Liver (tissue), 9 donors: ENCODE measurements around the gene FKBP1A. TPM values are rescaled to one million over a fixed set of nuclear protein-coding genes. Genes with fewer than 3 reads are reported as not detected.

Source experiments
- DNase-seq: peaks from one replicate; pipeline ENCODE4 v3.0.0-alpha.2; 2017; ENCODE audit warnings: low spot score
- H3K27ac ChIP-seq, 2 donors: one replicate each; pipeline ENCODE4 v1.7.0; 2013; ENCODE audit warnings: inconsistent platforms in 2 of 2, low read length in 2 of 2, control low read depth in 1 of 2, low read depth in 1 of 2, mild to moderate bottlenecking in 1 of 2
- H3K27me3 ChIP-seq, 4 donors: one replicate each; pipeline versions ENCODE4 v1.6.1 to v1.7.0; 2013; ENCODE audit warnings: low read length in 3 of 4, inconsistent platforms in 1 of 4, mild to moderate bottlenecking in 1 of 4, moderate library complexity in 1 of 4; ENCODE audit not compliant: control insufficient read depth in 4 of 4, insufficient read depth in 4 of 4
- H3K36me3 ChIP-seq, 4 donors: one replicate each; pipeline versions ENCODE4 v1.6.1 to v1.7.0; 2013; ENCODE audit warnings: low read length in 3 of 4, mild to moderate bottlenecking in 3 of 4, low read depth in 1 of 4, moderate library complexity in 1 of 4; ENCODE audit not compliant: control insufficient read depth in 4 of 4, insufficient read depth in 3 of 4
- H3K4me1 ChIP-seq, 4 donors: one replicate each; pipeline versions ENCODE4 v1.6.1 to v1.7.0; 2013; ENCODE audit warnings: low read length in 3 of 4, mild to moderate bottlenecking in 3 of 4, moderate library complexity in 1 of 4; ENCODE audit not compliant: control insufficient read depth in 4 of 4, insufficient read depth in 4 of 4
- H3K4me3 ChIP-seq, 3 donors: one replicate each; pipeline versions ENCODE4 v1.6.1 to v1.7.0; 2013; ENCODE audit warnings: low read length in 3 of 3, control low read depth in 1 of 3, low read depth in 1 of 3, mild to moderate bottlenecking in 1 of 3
- H3K9ac ChIP-seq, 2 donors: one replicate each; pipeline ENCODE4 v1.7.0; 2013; ENCODE audit warnings: low read length in 2 of 2, mild to moderate bottlenecking in 2 of 2, moderate library complexity in 2 of 2, control low read depth in 1 of 2, low read depth in 1 of 2
- H3K9me3 ChIP-seq, 4 donors: one replicate each; pipeline versions ENCODE4 v1.6.1 to v1.7.0; 2013; ENCODE audit warnings: low read length in 3 of 4; ENCODE audit not compliant: control insufficient read depth in 4 of 4
- ATF3 ChIP-seq: IDR thresholded peaks from 2 replicates; pipeline ENCODE4 v1.6.1; 2016; ENCODE audit warnings: antibody characterized with exemption
- EGR1 ChIP-seq, 2 donors: IDR thresholded peaks; 2 replicates each; pipeline ENCODE4 v1.6.1; 2016 to 2018; ENCODE audit warnings: antibody characterized with exemption in 2 of 2, low read depth in 2 of 2
- FOXA1 ChIP-seq: IDR thresholded peaks from 2 replicates; pipeline ENCODE4 v1.6.1; 2016; ENCODE audit warnings: antibody characterized with exemption
- FOXA2 ChIP-seq: IDR thresholded peaks from 2 replicates; pipeline ENCODE4 v1.6.1; 2016; ENCODE audit warnings: antibody characterized with exemption
- GABPA ChIP-seq, 2 donors: IDR thresholded peaks in 1 of 2; conservative IDR thresholded peaks in 1 of 2; 2 replicates each; pipeline ENCODE4 v1.6.1; 2016; ENCODE audit warnings: antibody characterized with exemption in 2 of 2, mild to moderate bottlenecking in 1 of 2, moderate library complexity in 1 of 2
- HNF4A ChIP-seq, 2 donors: conservative IDR thresholded peaks; 2 replicates each; pipeline ENCODE4 v1.6.1; 2016; ENCODE audit warnings: antibody characterized with exemption in 2 of 2, mild to moderate bottlenecking in 2 of 2
- HNF4G ChIP-seq: IDR thresholded peaks from 2 replicates; pipeline ENCODE4 v1.6.1; 2016; ENCODE audit warnings: antibody characterized with exemption
- JUND ChIP-seq, 2 donors: IDR thresholded peaks; 2 replicates each; pipeline ENCODE4 v1.6.1; 2016; ENCODE audit warnings: antibody characterized with exemption in 2 of 2
- MAX ChIP-seq: IDR thresholded peaks from 2 replicates; pipeline ENCODE4 v1.6.1; 2016; ENCODE audit warnings: antibody characterized with exemption
- NR2F2 ChIP-seq: IDR thresholded peaks from 2 replicates; pipeline ENCODE4 v1.6.1; 2016; ENCODE audit warnings: antibody characterized with exemption
- RAD21 ChIP-seq, 2 donors: IDR thresholded peaks; 2 replicates each; pipeline ENCODE4 v1.6.1; 2016; ENCODE audit warnings: antibody characterized with exemption in 2 of 2, mild to moderate bottlenecking in 2 of 2
- REST ChIP-seq: IDR thresholded peaks from 2 replicates; pipeline ENCODE4 v1.6.1; 2016; ENCODE audit warnings: antibody characterized with exemption, mild to moderate bottlenecking
- RXRA ChIP-seq, 2 donors: IDR thresholded peaks; 2 replicates each; pipeline ENCODE4 v1.6.1; 2017 to 2018; ENCODE audit warnings: antibody characterized with exemption in 2 of 2, mild to moderate bottlenecking in 1 of 2
- SP1 ChIP-seq: IDR thresholded peaks from 2 replicates; pipeline ENCODE4 v1.6.1; 2018; ENCODE audit warnings: antibody characterized with exemption, mild to moderate bottlenecking
- TAF1 ChIP-seq: conservative IDR thresholded peaks from 2 replicates; pipeline ENCODE4 v1.6.1; 2016; ENCODE audit warnings: antibody characterized with exemption, mild to moderate bottlenecking
- YY1 ChIP-seq: IDR thresholded peaks from 2 replicates; pipeline ENCODE4 v1.6.1; 2016; ENCODE audit warnings: antibody characterized with exemption, mild to moderate bottlenecking
- ZBTB33 ChIP-seq: IDR thresholded peaks from 2 replicates; pipeline ENCODE4 v1.6.1; 2016; ENCODE audit warnings: antibody characterized with exemption
- WGBS: extraction: QIAGEN DNeasy Blood & Tissue Kit; methylation state at CpG from one replicate; pipeline ENCODE4 v1.1.7; 2013; 5-methylcytosine and 5-hydroxymethylcytosine counted together
- polyA plus RNA-seq, 2 donors: library from polyadenylated mRNA; stranded (reverse) in 1 of 2; unstranded in 1 of 2; fragments of 200-250 nt in 1 of 2; fragments of >200 nt in 1 of 2; fragmentation: Nextera tagmentation in 1 of 2; extraction: Ambion mirVana in 1 of 2; gene quantifications; one replicate each; pipeline versions ENCODE4 v1.2.1 to v1.2.3, GENCODE V29; 2013 to 2015
- total RNA-seq, 2 donors: library from RNA; depleted of rRNA; stranded (reverse); fragments of >200 nt; gene quantifications; one replicate each; pipeline ENCODE4 v1.2.3, GENCODE V29; 2014
- TF ChIP-seq, protein P1 (sequence below): fragments of 150-350 bp; IDR thresholded peaks from 2 replicates; pipeline ENCODE4 v1.5.1; 2017; ENCODE audit warnings: improper control_type of control experiment, low read depth, low read length; ENCODE audit not compliant: missing input control
- donor health status: healthy.
- donor health status: healthy.
- donor health status: healthy.
- donor health status: healthy.
- donor health status: healthy.

Gene FKBP1A
- total and polyA plus RNA-seq, 4 donors: 49.3 to 114 (median 76.9) TPM

- TF ChIP-seq HNF4G: no peak
- TF ChIP-seq JUND (IDR thresholded peaks at IDR 0.05): no peak
Measured at GRCh38 chr20:1396702-1397101, 3.8 kb upstream of the FKBP1A start (continued).

DNA sequence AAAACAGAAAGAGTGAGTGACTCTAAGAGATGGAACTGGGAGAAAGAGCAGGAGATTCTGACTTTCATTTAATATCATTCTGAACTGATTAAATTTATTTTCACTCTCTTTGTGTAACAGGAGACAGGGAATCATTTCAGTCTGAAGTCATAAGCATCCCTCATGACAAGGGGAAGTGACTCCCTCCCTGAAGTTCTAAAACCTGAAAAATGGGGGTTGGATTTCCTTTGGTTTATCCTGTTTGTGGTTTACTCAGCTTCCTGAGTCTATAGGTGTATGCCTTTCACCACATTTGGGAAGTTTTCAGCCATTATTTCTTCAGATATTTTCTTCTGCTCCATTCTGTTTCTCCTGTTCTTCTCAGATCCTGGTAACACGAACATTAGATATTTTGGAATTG lies 3.4 kb upstream of the FKBP1A start:
- Histone ChIP-seq H3K27ac (no peak overlapping the region), H3K4me3 (no peak overlapping the region)
- WGBS: 80% methylated on average over 1 of the region's 1 CpG

More for the DNA sequence above, 3.4 kb upstream of the FKBP1A start:
- Histone ChIP-seq H3K4me1 (peaks cover 6 to 36% (median 24%) of the 10 kb centered on the region in 4 donors), H3K36me3 (no peaks in the 10 kb centered on the region), H3K9me3 (no peaks in the 10 kb centered on the region), H3K9ac (no peak overlapping the region), H3K27me3 (no peaks in the 10 kb centered on the region)
- DNase-seq: no peak
- TF ChIP-seq HNF4A (conservative IDR thresholded peaks at IDR 0.05): no peak
- TF ChIP-seq MAX: no peak
- TF ChIP-seq RXRA (IDR thresholded peaks at IDR 0.05): no peak
- TF ChIP-seq SP1: no peak
- no peak for TF ChIP-seq HNF4G
- TF ChIP-seq GABPA (IDR thresholded peaks at IDR 0.05 in 1 of 2, conservative IDR thresholded peaks at IDR 0.05 in 1 of 2): no peak
- TF ChIP-seq FOXA1: no peak
- no peak for TF ChIP-seq NR2F2
- TF ChIP-seq ATF3: no peak
- no peak for TF ChIP-seq REST
- no peak for TF ChIP-seq RAD21 (IDR thresholded peaks at IDR 0.05)
- TF ChIP-seq, protein P1, sequence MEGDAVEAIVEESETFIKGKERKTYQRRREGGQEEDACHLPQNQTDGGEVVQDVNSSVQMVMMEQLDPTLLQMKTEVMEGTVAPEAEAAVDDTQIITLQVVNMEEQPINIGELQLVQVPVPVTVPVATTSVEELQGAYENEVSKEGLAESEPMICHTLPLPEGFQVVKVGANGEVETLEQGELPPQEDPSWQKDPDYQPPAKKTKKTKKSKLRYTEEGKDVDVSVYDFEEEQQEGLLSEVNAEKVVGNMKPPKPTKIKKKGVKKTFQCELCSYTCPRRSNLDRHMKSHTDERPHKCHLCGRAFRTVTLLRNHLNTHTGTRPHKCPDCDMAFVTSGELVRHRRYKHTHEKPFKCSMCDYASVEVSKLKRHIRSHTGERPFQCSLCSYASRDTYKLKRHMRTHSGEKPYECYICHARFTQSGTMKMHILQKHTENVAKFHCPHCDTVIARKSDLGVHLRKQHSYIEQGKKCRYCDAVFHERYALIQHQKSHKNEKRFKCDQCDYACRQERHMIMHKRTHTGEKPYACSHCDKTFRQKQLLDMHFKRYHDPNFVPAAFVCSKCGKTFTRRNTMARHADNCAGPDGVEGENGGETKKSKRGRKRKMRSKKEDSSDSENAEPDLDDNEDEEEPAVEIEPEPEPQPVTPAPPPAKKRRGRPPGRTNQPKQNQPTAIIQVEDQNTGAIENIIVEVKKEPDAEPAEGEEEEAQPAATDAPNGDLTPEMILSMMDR: no peak
- TF ChIP-seq FOXA2: no peak
- no peak for TF ChIP-seq TAF1
- TF ChIP-seq ZBTB33: no peak
- TF ChIP-seq EGR1 (IDR thresholded peaks at IDR 0.05; ENCODE audit: low read depth in 2 of 2): no peak
- no peak for TF ChIP-seq JUND (IDR thresholded peaks at IDR 0.05)
- no peak for TF ChIP-seq YY1
